ENCODE measurements around the gene KRTAP10-5.
"Not testable (repeated sequence)": the region's sequence is repeated elsewhere in the genome, so short reads cannot be mapped to it uniquely, and the experiment has no call there.

Gene KRTAP10-5

GRCh38 chr21:44581158-44581557, 754 bp upstream of the KRTAP10-5 start:
- no peaks in the 10 kb centered on the region for H3K36me3 ChIP-seq (ENCODE audit: control insufficient read depth, insufficient read depth, low read length)
- no peaks in the 10 kb centered on the region for H3K4me1 ChIP-seq (ENCODE audit: control insufficient read depth, insufficient read depth, low read length)
- no peaks in the 10 kb centered on the region for H3K27me3 ChIP-seq (ENCODE audit: control insufficient read depth, insufficient read depth, low read length)
- no peak overlapping the region for H3K4me3 ChIP-seq (ENCODE audit: low read length)
- no peaks in the 10 kb centered on the region for H3K9me3 ChIP-seq (ENCODE audit: control insufficient read depth, low read length)
- no peak overlapping the region for H3K9ac ChIP-seq (ENCODE audit: low read length)

- Histone ChIP-seq H3K36me3 (ENCODE audit: control insufficient read depth, insufficient read depth, low read length) (no peaks in the 10 kb centered on the region), H3K27me3 (ENCODE audit: control insufficient read depth, insufficient read depth, low read length) (peaks cover 2% of the 10 kb centered on the region), H3K4me1 (ENCODE audit: control insufficient read depth, insufficient read depth, low read length) (peaks cover 3% of the 10 kb centered on the region), H3K9ac (ENCODE audit: low read length) (no peak overlapping the region), H3K4me3 (ENCODE audit: low read length) (no peak overlapping the region), H3K9me3 (ENCODE audit: control insufficient read depth, low read length) (no peaks in the 10 kb centered on the region)
Observed at GRCh38 chr21:44579833-44580144, 615 bp downstream of the KRTAP10-5 start.

GRCh38 chr21:44579056-44579832, 1.2 kb downstream of the KRTAP10-5 start:
- Histone ChIP-seq H3K4me1 (ENCODE audit: control insufficient read depth, insufficient read depth, low read length) (peaks cover 9% of the 10 kb centered on the region), H3K27me3 (ENCODE audit: control insufficient read depth, insufficient read depth, low read length) (peaks cover 3% of the 10 kb centered on the region), H3K9me3 (ENCODE audit: control insufficient read depth, low read length) (no peaks in the 10 kb centered on the region), H3K4me3 (ENCODE audit: low read length) (no peak overlapping the region), H3K9ac (ENCODE audit: low read length) (no peak overlapping the region), H3K36me3 (ENCODE audit: control insufficient read depth, insufficient read depth, low read length) (no peaks in the 10 kb centered on the region)

- Histone ChIP-seq H3K27me3 (ENCODE audit: control insufficient read depth, insufficient read depth, low read length) (peaks cover 3% of the 10 kb centered on the region), H3K9me3 (ENCODE audit: control insufficient read depth, low read length) (no peaks in the 10 kb centered on the region), H3K4me3 (ENCODE audit: low read length) (no peak overlapping the region), H3K36me3 (ENCODE audit: control insufficient read depth, insufficient read depth, low read length) (no peaks in the 10 kb centered on the region), H3K9ac (ENCODE audit: low read length) (no peak overlapping the region), H3K4me1 (ENCODE audit: control insufficient read depth, insufficient read depth, low read length) (peaks cover 12% of the 10 kb centered on the region)
Observed at GRCh38 chr21:44578371-44579055, 1.9 kb downstream of the KRTAP10-5 start.

GRCh38 chr21:44576025-44576420, 4.4 kb downstream of the KRTAP10-5 start:
- H3K4me3 ChIP-seq (ENCODE audit: low read length): no peak overlapping the region
- no peaks in the 10 kb centered on the region for H3K36me3 ChIP-seq (ENCODE audit: control insufficient read depth, insufficient read depth, low read length)

GRCh38 chr21:44575307-44576024, 4.9 kb downstream of the KRTAP10-5 start:
- Histone ChIP-seq H3K36me3 (ENCODE audit: control insufficient read depth, insufficient read depth, low read length) (no peaks in the 10 kb centered on the region), H3K9me3 (ENCODE audit: control insufficient read depth, low read length) (no peaks in the 10 kb centered on the region), H3K4me3 (ENCODE audit: low read length) (no peak overlapping the region), H3K9ac (ENCODE audit: low read length) (no peak overlapping the region), H3K27me3 (ENCODE audit: control insufficient read depth, insufficient read depth, low read length) (peaks cover 7% of the 10 kb centered on the region), H3K4me1 (ENCODE audit: control insufficient read depth, insufficient read depth, low read length) (peaks cover 22% of the 10 kb centered on the region)

More at GRCh38 chr21:44576025-44576420, 4.4 kb downstream of the KRTAP10-5 start:
- H3K4me1 ChIP-seq (ENCODE audit: control insufficient read depth, insufficient read depth, low read length): peaks cover 22% of the 10 kb centered on the region
- H3K9ac ChIP-seq (ENCODE audit: low read length): no peak overlapping the region
- no peaks in the 10 kb centered on the region for H3K9me3 ChIP-seq (ENCODE audit: control insufficient read depth, low read length)
- H3K27me3 ChIP-seq (ENCODE audit: control insufficient read depth, insufficient read depth, low read length): peaks cover 7% of the 10 kb centered on the region

GRCh38 chr21:44574457-44575306, 5.7 kb downstream of the KRTAP10-5 start:
- H3K9ac ChIP-seq (ENCODE audit: low read length): no peak overlapping the region
- no peaks in the 10 kb centered on the region for H3K36me3 ChIP-seq (ENCODE audit: control insufficient read depth, insufficient read depth, low read length)
- no peak overlapping the region for H3K4me3 ChIP-seq (ENCODE audit: low read length)
- H3K9me3 ChIP-seq (ENCODE audit: control insufficient read depth, low read length): no peaks in the 10 kb centered on the region
- H3K27me3 ChIP-seq (ENCODE audit: control insufficient read depth, insufficient read depth, low read length): peaks cover 7% of the 10 kb centered on the region
- peaks cover 22% of the 10 kb centered on the region for H3K4me1 ChIP-seq (ENCODE audit: control insufficient read depth, insufficient read depth, low read length)

- H3K27me3 ChIP-seq (ENCODE audit: control insufficient read depth, insufficient read depth, low read length); H3K9me3 ChIP-seq (ENCODE audit: control insufficient read depth, low read length); H3K9ac ChIP-seq (ENCODE audit: low read length); H3K4me3 ChIP-seq (ENCODE audit: low read length); H3K36me3 ChIP-seq (ENCODE audit: control insufficient read depth, insufficient read depth, low read length): not testable (repeated sequence)
- H3K4me1 ChIP-seq (ENCODE audit: control insufficient read depth, insufficient read depth, low read length): peaks cover 22% of the 10 kb centered on the region
Observed at GRCh38 chr21:44573630-44574456, 6.6 kb downstream of the KRTAP10-5 start, which contains the start of gene KRTAP10-4. Gene KRTAP10-4 (plus strand): TSS chr21:44573729. CDS start chr21:44573759, 30 bp downstream.

GRCh38 chr21:44572959-44573583, 7.3 kb downstream of the KRTAP10-5 start:
- Histone ChIP-seq H3K9ac (ENCODE audit: low read length) (no peak overlapping the region), H3K4me1 (ENCODE audit: control insufficient read depth, insufficient read depth, low read length) (peaks cover 22% of the 10 kb centered on the region), H3K4me3 (ENCODE audit: low read length) (no peak overlapping the region), H3K27me3 (ENCODE audit: control insufficient read depth, insufficient read depth, low read length) (peaks cover 7% of the 10 kb centered on the region), H3K36me3 (ENCODE audit: control insufficient read depth, insufficient read depth, low read length) (no peaks in the 10 kb centered on the region), H3K9me3 (ENCODE audit: control insufficient read depth, low read length) (no peaks in the 10 kb centered on the region)

- peaks cover 7% of the 10 kb centered on the region for H3K27me3 ChIP-seq (ENCODE audit: control insufficient read depth, insufficient read depth, low read length)
- H3K4me1 ChIP-seq (ENCODE audit: control insufficient read depth, insufficient read depth, low read length): peaks cover 22% of the 10 kb centered on the region
- no peak overlapping the region for H3K9ac ChIP-seq (ENCODE audit: low read length)
- H3K4me3 ChIP-seq (ENCODE audit: low read length): no peak overlapping the region
- no peaks in the 10 kb centered on the region for H3K36me3 ChIP-seq (ENCODE audit: control insufficient read depth, insufficient read depth, low read length)
- H3K9me3 ChIP-seq (ENCODE audit: control insufficient read depth, low read length): no peaks in the 10 kb centered on the region
Observed at GRCh38 chr21:44571844-44572782, 8.3 kb downstream of the KRTAP10-5 start.
